OCI-LY7 (cell line): ENCODE measurements around the gene CTNNA1. TPM values are rescaled to one million over a fixed set of nuclear protein-coding genes. Genes with fewer than 3 reads are reported as not detected.

Experiments
- BruUV-seq: library from RNA; stranded (reverse); fragments of 400-500 nt; replicated peaks from 2 replicates; lab custom pipeline; 2021; lab: Mats Ljungman, UMichigan
- CTCF ChIA-PET: fragments of 300-600 bp; sonication (Branson Sonifier 250); formaldehyde crosslinking; loops from one replicate; lab custom pipeline; 2022; ENCODE audit warnings: antibody characterized with exemption; ENCODE audit not compliant: unreplicated experiment; lab: Charles Lee
- POLR2A ChIA-PET: fragments of 300-600 bp; sonication (Branson Sonifier 250); formaldehyde crosslinking; loops from one replicate; lab custom pipeline; 2022; ENCODE audit warnings: antibody characterized with exemption; lab: Charles Lee
- DNase-seq: peaks from one replicate; pipeline ENCODE4 v3.0.0-alpha.2; 2015; ENCODE audit warnings: low spot score
- H2AFZ ChIP-seq: fragments of 200-600 bp; sonication (generic), shearing (Covaris generic); 2 replicates; pipeline ENCODE4 v1.6.1; 2014; ENCODE audit warnings: mild to moderate bottlenecking, antibody characterized with exemption, low read length, moderate library complexity
- H3K27ac ChIP-seq: fragments of 200-600 bp; sonication (generic); 2 replicates; pipeline ENCODE4 v1.5.1; 2014; ENCODE audit warnings: mixed run types, low read depth, mild to moderate bottlenecking, moderate library complexity, low read length, inconsistent platforms; ENCODE audit not compliant: poor library complexity, severe bottlenecking
- H3K36me3 ChIP-seq: fragments of 200-600 bp; sonication (generic); 2 replicates; pipeline ENCODE4 v1.6.1; 2014; ENCODE audit warnings: mild to moderate bottlenecking, antibody characterized with exemption, low read length, moderate library complexity, mixed read lengths; ENCODE audit not compliant: insufficient read depth
- H3K4me1 ChIP-seq: fragments of 200-600 bp; sonication (generic); 2 replicates; pipeline ENCODE4 v1.5.1; 2014; ENCODE audit warnings: mild to moderate bottlenecking, low read length; ENCODE audit not compliant: insufficient read depth, poor library complexity, severe bottlenecking
- H3K4me2 ChIP-seq: fragments of 200-600 bp; sonication (generic); 2 replicates; pipeline ENCODE4 v1.6.1; 2014; ENCODE audit warnings: mild to moderate bottlenecking, low read length
- H3K4me3 ChIP-seq: fragments of 200-600 bp; sonication (generic); 2 replicates; pipeline ENCODE4 v1.5.1; 2014; ENCODE audit warnings: mild to moderate bottlenecking, low read depth, low read length; ENCODE audit not compliant: poor library complexity, severe bottlenecking
- H3K79me2 ChIP-seq: fragments of 200-600 bp; sonication (generic); 2 replicates; pipeline ENCODE4 v1.6.1; 2016; ENCODE audit warnings: low read depth, mild to moderate bottlenecking, low read length, moderate library complexity, mixed read lengths; ENCODE audit not compliant: insufficient read depth
- H3K9me2 ChIP-seq: fragments of 200-600 bp; sonication (generic); 2 replicates; pipeline ENCODE4 v1.6.1; 2016; ENCODE audit warnings: mild to moderate bottlenecking, low read length, mixed read lengths; ENCODE audit not compliant: insufficient read depth
- H3K9me3 ChIP-seq: fragments of 200-600 bp; sonication (generic); 2 replicates; pipeline ENCODE4 v1.6.1; 2014; ENCODE audit warnings: mild to moderate bottlenecking, mixed run types, low read length, mixed read lengths
- H4K20me1 ChIP-seq: fragments of 200-600 bp; sonication (generic); 2 replicates; pipeline ENCODE4 v1.6.1; 2014; ENCODE audit warnings: mild to moderate bottlenecking, antibody characterized with exemption, low read length, moderate library complexity, mixed read lengths; ENCODE audit not compliant: insufficient read depth
- CTCF ChIP-seq: fragments of 200-600 bp; sonication (generic); conservative IDR thresholded peaks from 2 replicates; pipeline ENCODE4 v1.5.1; 2014; ENCODE audit warnings: mild to moderate bottlenecking, antibody characterized with exemption, low read length, moderate library complexity, mixed read lengths
- EZH2phosphoT487 ChIP-seq: fragments of 200-600 bp; sonication (generic); IDR thresholded peaks from 2 replicates; pipeline ENCODE4 v1.6.1; 2018; ENCODE audit warnings: low read depth, borderline replicate concordance, mild to moderate bottlenecking, mixed run types, antibody characterized with exemption, low read length, moderate library complexity, mixed read lengths
- intact Hi-C: fragments of 100-400 bp; cut with micrococcal nuclease; formaldehyde crosslinking; loops from one replicate; pipeline ENCODE4 v1.10.0; 2022; ENCODE audit not compliant: unreplicated experiment
- total RNA-seq, 2 experiments: library from RNA; depleted of rRNA in 1 of 2; stranded (reverse); fragments of >200 nt in 1 of 2; shearing (Covaris generic) in 1 of 2; gene quantifications; 2 replicates each; pipeline ENCODE4 v1.2.3, GENCODE V29; 2014 to 2022

The CTNNA1 gene
- total RNA-seq, 2 experiments from 2014 or later: 40.4 to 42.7 TPM

GRCh38 chr5:138828556-138828955 lies 75.3 kb downstream of the CTNNA1 start:
- no TSS peak for BruUV-seq
- Histone ChIP-seq H3K36me3 (no peaks in the 10 kb centered on the region), H3K4me3 (no peak overlapping the region), H4K20me1 (no peaks in the 10 kb centered on the region), H3K4me2 (no peak overlapping the region), H3K9me3 (no peaks in the 10 kb centered on the region), H2AFZ (no peak overlapping the region), H3K4me1 (no peaks in the 10 kb centered on the region), H3K9me2 (no peaks in the 10 kb centered on the region), H3K27ac (no peak overlapping the region), H3K79me2 (no peaks in the 10 kb centered on the region)
- ChIA-PET POLR2A (no interaction called here), CTCF (no interaction called here)
- intact Hi-C loops: loop anchor here (5.0 kb wide), 1 partner anchor 434 kb away; no protein-coding TSS in a partner anchor
- no peak for TF ChIP-seq EZH2phosphoT487
- TF ChIP-seq CTCF: no peak
- no peak for DNase-seq

GRCh38 chr5:138829341-138829740 lies 76.1 kb downstream of the CTNNA1 start:
- Histone ChIP-seq H2AFZ (no peak overlapping the region), H3K27ac (no peak overlapping the region), H3K9me3 (no peaks in the 10 kb centered on the region), H3K4me3 (no peak overlapping the region), H3K36me3 (no peaks in the 10 kb centered on the region), H3K9me2 (no peaks in the 10 kb centered on the region), H3K4me1 (no peaks in the 10 kb centered on the region), H3K4me2 (no peak overlapping the region), H4K20me1 (no peaks in the 10 kb centered on the region), H3K79me2 (no peaks in the 10 kb centered on the region)
- TF ChIP-seq EZH2phosphoT487: no peak
- no peak for TF ChIP-seq CTCF
- DNase-seq: no peak
- BruUV-seq: no TSS peak
- intact Hi-C loops: loop anchor here (5.0 kb wide), 1 partner anchor 433 kb away; no protein-coding TSS in a partner anchor
- ChIA-PET CTCF (no interaction called here), POLR2A (interaction anchor here (0.5 kb wide), 1 partner anchor 70 kb away, joined by 5 read pairs; no protein-coding TSS in a partner anchor)

- TF ChIP-seq EZH2phosphoT487 (no peak), CTCF (no peak)
- H3K9me2 ChIP-seq: no peaks in the 10 kb centered on the region
- H3K36me3 ChIP-seq: no peaks in the 10 kb centered on the region
- intact Hi-C loops: no loop called here
- no peaks in the 10 kb centered on the region for H3K9me3 ChIP-seq
- no peak for DNase-seq
- no peaks in the 10 kb centered on the region for H3K79me2 ChIP-seq
- H4K20me1 ChIP-seq: no peaks in the 10 kb centered on the region
- H2AFZ ChIP-seq: no peak overlapping the region
- POLR2A ChIA-PET: no interaction called here
- no peak overlapping the region for H3K4me3 ChIP-seq
- H3K27ac ChIP-seq: no peak overlapping the region
- H3K4me2 ChIP-seq: no peak overlapping the region
- CTCF ChIA-PET: no interaction called here
- no TSS peak for BruUV-seq
- no peaks in the 10 kb centered on the region for H3K4me1 ChIP-seq
Measured at GRCh38 chr5:138831703-138832102, 78.5 kb downstream of the CTNNA1 start.
